ENCODE data around the gene SNX8.
"Not testable (repeated sequence)": the region's sequence is repeated elsewhere in the genome, so short reads cannot be mapped to it uniquely, and the experiment has no call there.

Gene SNX8

GRCh38 chr7:2289621-2290020 lies 24.6 kb downstream of the SNX8 start:
- no peak for DNase-seq (ENCODE audit: low read depth)

- DNase-seq (ENCODE audit: low read depth) = no peak
These were observed 25.1 kb downstream of the SNX8 start for GRCh38 chr7:2289111-2289586.

- DNase-seq (ENCODE audit: low read depth) = no peak
These were observed 25.7 kb downstream of the SNX8 start for GRCh38 chr7:2288503-2288902.

- no peak for DNase-seq (ENCODE audit: low read depth)
These were observed 26.5 kb downstream of the SNX8 start for GRCh38 chr7:2287745-2288144.

- no peak for DNase-seq (ENCODE audit: low read depth)
These were observed 31.2 kb downstream of the SNX8 start for GRCh38 chr7:2283074-2283473.

GRCh38 chr7:2282185-2282751 lies 32.0 kb downstream of the SNX8 start:
- no peak for DNase-seq (ENCODE audit: low read depth)

GRCh38 chr7:2281541-2281940 lies 32.7 kb downstream of the SNX8 start:
- no peak for DNase-seq (ENCODE audit: low read depth)

GRCh38 chr7:2280424-2280823 lies 33.8 kb downstream of the SNX8 start:
- DNase-seq (ENCODE audit: low read depth) = no peak

GRCh38 chr7:2279896-2280295 lies 34.3 kb downstream of the SNX8 start:
- DNase-seq (ENCODE audit: low read depth) = no peak

GRCh38 chr7:2278026-2278425 lies 36.2 kb downstream of the SNX8 start:
- DNase-seq (ENCODE audit: low read depth) = no peak

- DNase-seq (ENCODE audit: low read depth) = no peak
These were observed 38.1 kb downstream of the SNX8 start for GRCh38 chr7:2276107-2276506.

- no peak for DNase-seq (ENCODE audit: low read depth)
These were observed 39.1 kb downstream of the SNX8 start for GRCh38 chr7:2275101-2275500.

GRCh38 chr7:2274666-2275065 lies 39.6 kb downstream of the SNX8 start:
- no peak for DNase-seq (ENCODE audit: low read depth)

- no peak for DNase-seq (ENCODE audit: low read depth)
These were observed 40.4 kb downstream of the SNX8 start for GRCh38 chr7:2273866-2274265.

- no peak for DNase-seq (ENCODE audit: low read depth)
These were observed 42.2 kb downstream of the SNX8 start for GRCh38 chr7:2272031-2272430.

GRCh38 chr7:2271273-2272026 lies 42.8 kb downstream of the SNX8 start:
- DNase-seq (ENCODE audit: low read depth) = no peak

GRCh38 chr7:2270495-2270894 lies 43.7 kb downstream of the SNX8 start:
- no peak for DNase-seq (ENCODE audit: low read depth)

GRCh38 chr7:2269991-2270460 lies 44.2 kb downstream of the SNX8 start:
- DNase-seq (ENCODE audit: low read depth) = no peak

GRCh38 chr7:2269089-2269990 lies 44.9 kb downstream of the SNX8 start:
- not testable (repeated sequence) for DNase-seq (ENCODE audit: low read depth)

GRCh38 chr7:2266911-2267310 lies 47.3 kb downstream of the SNX8 start:
- no peak for DNase-seq (ENCODE audit: low read depth)

- no peak for DNase-seq (ENCODE audit: low read depth)
These were observed 50.1 kb downstream of the SNX8 start for GRCh38 chr7:2264158-2264557.

GRCh38 chr7:2263176-2263575 lies 51.1 kb downstream of the SNX8 start:
- no peak for DNase-seq (ENCODE audit: low read depth)

- DNase-seq (ENCODE audit: low read depth) = no peak
These were observed 52.6 kb downstream of the SNX8 start for GRCh38 chr7:2261611-2262010.

Measured in activated T-cell treated with anti-CD3 and anti-CD28 coated beads for 48 hours (primary cell).